Measurements from ENCODE around the gene TMEM51.

- TF ChIP-seq POLR2AphosphoS5 (IDR thresholded peaks at IDR 0.05; ENCODE audit: low read depth, low read length) (no peak), REST (IDR thresholded peaks at IDR 0.05; ENCODE audit: insufficient read depth in 1 of 2, low read depth in 2 of 2, low read length in 2 of 2) (no peak), TAF1 (IDR thresholded peaks at IDR 0.05; ENCODE audit: borderline replicate concordance, insufficient read depth, low read length) (no peak), FOXP2 (optimal IDR thresholded peaks at IDR 0.05; ENCODE audit: borderline replicate concordance, extremely low read depth, extremely low read length, insufficient read depth) (no peak), SIN3A (IDR thresholded peaks at IDR 0.05; ENCODE audit: borderline replicate concordance, insufficient read depth, low read length) (no peak)
These were observed 35.0 kb upstream of the TMEM51 start for GRCh38 chr1:15118579-15118978.
